Mucosa of gallbladder (tissue), 1 donor: ENCODE results near the gene GRM8. TPM values are rescaled to one million over a fixed set of nuclear protein-coding genes. Genes with fewer than 3 reads are reported as not detected.

Experiments
- DNase-seq: peaks from one replicate; pipeline ENCODE4 v3.0.0-alpha.2; 2020; ENCODE audit warnings: low spot score
- total RNA-seq: library from RNA; stranded (reverse); gene quantifications from one replicate; pipeline ENCODE4 v1.2.1, GENCODE V29; 2021
- donor health status: DM: no; HTN: no; CAD: no.

Gene GRM8
- total RNA-seq, 1 donor from 2014 or later = 8.0 TPM

DNA sequence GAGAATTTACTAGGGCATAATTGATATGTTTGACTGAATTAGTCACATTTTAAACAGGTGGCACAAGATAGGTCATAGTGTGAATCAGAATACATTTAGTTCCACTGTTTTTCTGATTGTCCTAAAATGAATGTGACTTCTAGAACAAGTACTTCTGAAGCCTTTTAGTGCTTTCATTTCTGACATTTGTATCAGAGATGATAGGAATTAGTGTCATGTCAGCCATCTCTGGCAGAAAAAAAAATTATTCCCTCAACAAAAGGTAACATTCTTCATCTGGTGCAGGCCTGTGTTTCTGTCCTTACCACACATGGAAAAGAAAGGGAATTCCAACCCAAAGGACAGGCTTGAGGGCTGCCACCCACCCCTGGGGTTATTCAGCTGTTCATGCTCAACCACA is 21.3 kb downstream of the GRM8 start:
- DNase-seq = no peak

DNA sequence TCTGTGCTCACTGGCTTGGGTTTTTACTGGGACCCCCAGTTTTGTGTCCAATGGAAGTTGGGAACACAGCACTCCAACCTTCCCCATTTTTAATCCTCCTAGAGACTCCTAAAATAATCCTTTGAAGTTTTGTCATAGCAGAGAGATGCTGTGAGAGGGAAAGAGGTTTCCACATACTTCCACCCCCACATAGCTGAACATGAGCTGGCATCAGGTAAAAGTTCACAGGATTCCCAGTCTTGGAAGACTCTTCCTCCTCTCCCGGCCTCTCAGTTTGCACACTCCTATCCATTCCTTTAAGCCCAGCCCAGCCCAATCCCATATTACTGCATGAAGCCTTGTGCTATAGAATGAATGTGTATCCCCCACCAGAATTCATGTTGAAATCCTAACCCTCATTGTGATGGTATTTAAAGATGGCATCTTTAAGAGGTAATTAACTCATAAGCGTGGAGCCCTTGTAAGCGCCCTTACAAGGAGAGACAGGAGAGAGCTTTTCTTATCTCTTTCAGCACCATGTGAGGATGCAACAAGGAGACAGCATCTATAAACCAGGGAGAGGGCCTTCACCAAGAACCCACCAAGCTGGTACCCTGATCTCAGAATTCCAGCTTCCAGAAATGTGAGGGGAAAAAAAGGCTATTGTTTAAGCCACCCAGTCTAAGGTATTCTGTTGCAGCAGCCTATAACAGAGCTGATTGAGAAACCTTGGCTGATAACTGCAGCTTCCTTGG is 22.4 kb downstream of the GRM8 start:
- no peak for DNase-seq

DNA sequence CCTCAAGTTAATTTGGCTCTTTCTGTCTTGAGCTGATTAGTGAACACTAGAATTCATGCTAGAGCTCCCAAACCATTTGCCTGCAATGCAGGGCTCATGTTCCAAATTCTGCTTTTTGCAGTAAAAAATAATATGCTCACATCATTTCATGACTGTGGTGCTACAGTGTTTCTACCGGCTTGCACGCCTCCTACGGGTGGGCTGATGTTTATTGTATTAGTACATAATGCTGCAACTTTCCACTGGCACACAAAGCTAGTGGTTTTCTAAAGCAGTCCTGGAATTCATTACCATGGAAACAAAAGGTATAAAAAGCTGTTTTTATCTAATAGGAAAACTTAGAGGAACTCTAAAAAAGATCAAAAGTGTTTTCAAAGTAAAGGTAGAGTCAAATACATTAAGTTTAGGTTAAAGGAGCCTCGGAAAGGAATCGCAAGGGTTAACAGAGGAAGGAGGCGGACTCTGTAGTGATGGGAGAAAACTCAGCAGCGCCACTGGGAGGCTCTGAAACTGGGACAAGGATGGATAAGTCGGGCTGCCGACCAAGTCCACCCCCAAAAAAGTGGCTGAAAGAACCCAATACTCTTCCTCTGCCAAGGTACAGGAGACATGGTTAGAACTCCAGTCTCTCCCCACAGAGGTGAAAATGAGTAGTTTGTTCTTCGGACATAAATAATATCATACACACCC is 25.9 kb downstream of the GRM8 start:
- no peak for DNase-seq

DNA sequence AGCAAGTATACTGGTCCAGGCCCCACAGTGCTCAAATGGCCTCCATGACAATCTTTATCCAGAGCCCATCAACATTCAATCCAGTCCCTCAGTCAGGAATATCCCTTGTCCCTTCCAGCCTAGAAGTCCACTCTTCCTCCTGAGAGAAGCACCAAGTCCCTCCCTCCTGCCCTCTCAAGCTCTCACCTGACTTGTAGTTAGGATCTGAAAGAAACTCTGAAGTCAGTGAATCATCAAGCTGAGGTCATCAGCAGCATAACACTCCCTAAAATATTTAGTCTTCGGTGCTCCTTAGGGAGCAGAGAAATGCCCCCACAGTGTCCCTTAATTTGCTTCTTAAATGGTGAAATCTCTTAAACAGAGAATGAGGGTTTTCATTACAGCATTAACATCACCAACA is 31.0 kb downstream of the GRM8 start:
- DNase-seq = no peak

DNA sequence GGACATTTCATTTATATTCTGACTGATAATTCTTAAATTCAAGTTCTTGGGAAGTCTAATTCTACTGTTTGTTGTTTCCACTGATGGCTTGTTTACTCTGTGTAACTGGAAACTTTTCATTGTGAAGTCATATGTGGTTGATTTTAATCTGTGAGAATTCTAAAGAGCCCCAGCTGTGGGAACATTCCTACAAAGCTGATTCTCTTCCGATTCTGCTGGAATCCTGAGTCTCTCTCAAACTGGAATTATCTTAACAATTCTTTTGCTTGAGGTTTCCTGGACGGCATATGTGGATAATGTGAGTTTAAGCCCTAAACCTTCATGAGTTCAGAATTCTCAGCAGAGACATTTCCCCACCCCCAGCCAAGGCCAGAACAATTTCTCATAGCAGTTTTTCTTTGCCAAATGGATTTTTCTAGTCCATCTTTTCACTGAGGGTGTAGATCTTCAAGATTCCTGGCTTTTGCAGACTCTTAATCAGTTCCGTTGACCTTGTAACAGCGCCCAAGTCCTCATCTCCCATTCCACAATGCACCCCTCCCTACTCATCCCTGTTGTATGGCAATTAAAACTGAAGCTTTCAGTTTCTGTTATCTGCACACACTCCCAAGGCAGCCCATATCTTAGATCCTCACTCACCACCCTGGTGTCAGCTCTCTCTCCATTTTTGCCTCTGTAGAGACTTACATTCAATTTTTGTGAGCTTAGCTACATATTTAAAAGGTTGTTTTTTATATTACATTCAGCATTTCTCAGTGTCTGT is 37.6 kb downstream of the GRM8 start:
- no peak for DNase-seq

DNA sequence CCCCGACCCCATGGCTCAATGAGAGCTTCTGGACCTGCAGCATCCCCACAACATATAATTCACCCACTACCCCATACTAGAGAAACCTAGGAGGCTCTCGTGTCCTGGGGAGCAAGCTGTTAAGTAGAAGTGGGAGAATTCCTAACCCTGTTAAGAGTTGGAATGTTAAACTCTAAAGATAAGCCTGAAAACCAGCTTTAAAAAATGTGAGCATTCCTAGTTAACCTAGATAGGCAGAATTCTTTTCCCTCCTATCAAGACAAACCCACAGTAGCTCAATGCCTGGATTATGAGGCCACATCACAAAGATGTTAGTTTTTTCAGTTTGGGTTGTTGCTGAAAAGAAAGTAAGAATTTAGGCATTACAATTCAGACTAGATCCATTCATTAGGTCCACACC is 42.9 kb downstream of the GRM8 start:
- no peak for DNase-seq

DNA sequence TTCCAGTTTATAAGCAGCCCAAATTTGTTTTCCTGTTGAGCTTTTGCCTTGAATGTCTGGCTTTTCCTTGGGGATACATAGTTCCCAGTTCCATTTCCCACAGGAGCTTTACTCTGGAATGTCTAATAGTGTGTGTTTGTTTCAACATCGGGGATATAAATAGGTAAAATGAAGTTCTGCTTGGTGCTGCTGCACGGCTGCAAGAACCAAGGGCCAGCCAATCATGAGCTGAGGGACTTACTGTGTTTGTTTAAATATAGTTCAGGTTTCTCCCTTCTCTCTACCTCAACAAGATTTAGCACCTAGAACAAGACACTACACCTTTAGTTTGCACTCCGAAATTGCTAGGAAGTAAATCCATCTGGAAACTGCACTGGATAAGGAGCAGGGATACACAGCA is 43.9 kb downstream of the GRM8 start:
- no peak for DNase-seq

DNA sequence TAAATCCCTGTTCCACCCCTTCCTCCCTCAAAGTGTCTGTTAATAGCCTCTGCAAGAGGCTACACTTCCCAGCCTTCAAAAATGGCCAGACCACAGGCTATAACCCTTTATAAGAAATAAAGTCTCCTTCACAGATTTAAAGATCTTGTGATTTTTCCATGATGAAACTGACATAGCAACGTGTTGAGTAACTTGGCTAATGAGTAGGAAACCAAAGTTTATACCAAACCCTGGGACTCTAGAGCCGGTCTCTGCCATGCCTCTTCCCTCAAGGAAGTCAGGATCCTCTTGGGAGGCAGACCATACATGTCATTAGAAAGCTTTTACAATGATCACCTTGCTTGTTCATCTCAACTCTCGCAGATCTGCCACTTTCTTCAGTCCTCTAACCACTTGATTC is 44.4 kb downstream of the GRM8 start:
- no peak for DNase-seq

DNA sequence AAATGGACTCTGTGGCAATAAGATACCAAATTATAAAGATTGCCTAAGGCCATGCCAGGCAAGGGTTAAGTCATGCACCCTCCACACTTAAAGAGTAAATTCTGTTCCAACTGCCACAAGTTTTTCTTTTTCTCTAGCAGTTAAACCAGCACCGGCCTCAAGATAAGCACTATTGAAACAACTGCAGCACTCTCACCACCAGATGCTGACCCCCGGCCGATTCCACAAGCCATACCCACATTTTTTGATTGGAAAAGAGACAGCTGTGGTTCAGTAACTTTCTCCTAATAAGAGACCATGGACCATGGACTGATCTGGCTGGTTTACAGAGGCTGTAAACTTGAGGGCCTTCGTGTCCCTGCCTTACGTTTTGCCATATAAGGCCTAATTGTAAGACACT is 44.9 kb downstream of the GRM8 start:
- DNase-seq = no peak

DNA sequence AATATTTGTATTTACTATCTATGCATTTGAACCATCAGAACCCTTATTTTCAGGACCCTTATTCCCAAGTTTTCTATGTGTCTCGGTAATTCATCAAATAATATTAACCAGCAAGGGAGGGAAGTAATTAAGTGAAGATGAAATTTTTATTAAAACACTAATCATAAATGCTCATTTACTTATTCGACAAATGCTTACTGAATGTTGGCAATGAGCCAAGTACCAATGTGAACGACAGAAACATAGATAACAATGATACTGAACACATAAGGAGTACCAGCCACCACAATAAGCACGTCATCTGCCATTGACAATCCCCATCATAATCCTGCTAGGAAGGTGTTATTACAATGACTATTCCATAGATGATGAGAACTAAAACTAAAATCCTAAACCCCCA is 45.5 kb downstream of the GRM8 start:
- no peak for DNase-seq

DNA sequence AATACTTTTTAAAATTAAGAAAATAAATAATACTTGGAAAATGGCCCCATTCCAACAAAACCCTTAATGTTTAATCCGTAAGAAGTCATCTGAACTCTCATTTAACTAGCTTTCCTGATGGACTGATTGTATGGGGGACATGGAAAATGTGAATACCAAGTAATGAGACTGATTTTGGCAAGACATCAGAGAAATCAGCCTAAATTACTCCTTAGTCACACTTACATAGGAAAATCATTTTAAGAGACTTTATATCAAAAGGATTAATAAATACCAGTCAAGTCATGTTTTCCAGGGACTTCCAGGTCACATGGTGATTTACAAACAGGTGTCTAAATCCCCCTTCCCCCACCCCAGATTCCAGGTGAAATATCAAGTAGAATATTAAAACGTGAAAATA is 58.2 kb downstream of the GRM8 start:
- DNase-seq = no peak

DNA sequence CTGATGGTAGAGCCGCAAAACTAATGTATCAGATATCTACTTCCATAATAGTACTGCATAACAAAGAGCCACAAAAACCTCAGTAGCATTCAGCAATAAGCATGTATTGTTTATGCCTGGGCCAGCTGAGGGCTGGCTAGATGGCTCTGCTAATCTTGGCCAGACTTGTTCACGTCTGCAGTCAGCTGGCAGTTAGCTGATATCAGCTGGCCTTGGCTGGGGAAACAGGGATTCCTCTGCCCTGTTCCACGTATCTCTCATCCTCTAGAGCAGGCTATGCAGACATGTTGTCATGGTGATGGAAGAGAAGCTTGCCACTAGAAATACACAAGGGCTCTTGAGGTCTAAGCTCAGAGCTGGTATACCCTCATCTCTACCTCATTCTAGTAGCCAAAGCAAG is 62.9 kb downstream of the GRM8 start:
- no peak for DNase-seq

DNA sequence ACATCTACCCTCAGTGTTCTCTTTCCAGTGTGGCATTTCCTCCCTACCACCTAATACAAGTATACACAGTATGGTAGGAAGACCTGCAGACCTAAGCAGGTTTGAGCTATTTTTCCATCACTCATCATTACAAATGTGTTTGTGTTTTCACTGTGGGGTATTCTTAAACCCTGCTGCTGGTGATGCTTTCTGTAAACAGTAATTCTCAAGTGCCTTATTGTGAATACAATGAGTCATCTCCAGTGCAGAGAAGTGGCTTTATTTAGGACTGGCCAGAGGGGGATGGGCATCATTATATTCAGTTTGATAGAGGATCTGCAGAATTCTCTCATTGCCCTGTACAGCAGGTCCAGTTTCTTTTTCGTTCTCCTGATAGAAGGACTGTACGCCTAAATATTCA is 63.7 kb downstream of the GRM8 start:
- DNase-seq = no peak

DNA sequence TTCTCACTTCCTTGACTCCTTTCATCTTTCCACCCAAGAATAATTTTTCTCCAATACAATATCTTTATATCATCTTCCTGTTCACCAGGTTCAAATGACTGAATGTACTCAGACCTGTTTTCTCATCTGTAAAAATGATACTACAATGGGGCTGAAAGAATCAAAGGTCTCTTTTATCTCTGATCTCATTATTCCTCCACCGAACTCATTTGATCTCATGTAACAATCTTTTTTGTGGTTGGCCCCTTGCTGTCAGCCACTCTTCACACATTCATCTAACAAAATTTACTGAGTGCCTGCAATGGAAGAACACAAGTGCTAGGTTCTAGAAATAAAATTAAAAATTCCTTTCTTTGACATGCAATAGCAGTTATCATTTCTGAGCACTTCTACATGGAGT is 65.0 kb downstream of the GRM8 start:
- no peak for DNase-seq

DNA sequence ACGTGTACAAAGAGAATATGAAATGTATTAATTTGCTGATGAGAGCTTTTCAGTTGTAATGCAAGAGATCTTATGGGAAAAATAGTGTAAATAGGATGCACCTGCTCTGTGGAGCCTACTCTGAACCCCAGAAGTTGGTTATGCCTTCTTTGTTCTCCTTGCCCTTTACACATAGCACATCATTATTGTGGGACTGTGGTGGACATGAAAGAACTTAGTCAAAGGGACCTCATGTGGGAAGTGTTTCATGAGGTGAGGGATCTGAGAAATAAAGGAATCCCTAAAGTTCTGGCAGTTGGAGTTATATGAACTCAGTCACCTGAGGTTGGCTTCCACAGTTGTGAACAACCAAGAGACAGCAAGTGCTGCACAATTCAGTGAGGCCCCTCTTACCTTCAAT is 66.1 kb downstream of the GRM8 start:
- no peak for DNase-seq

DNA sequence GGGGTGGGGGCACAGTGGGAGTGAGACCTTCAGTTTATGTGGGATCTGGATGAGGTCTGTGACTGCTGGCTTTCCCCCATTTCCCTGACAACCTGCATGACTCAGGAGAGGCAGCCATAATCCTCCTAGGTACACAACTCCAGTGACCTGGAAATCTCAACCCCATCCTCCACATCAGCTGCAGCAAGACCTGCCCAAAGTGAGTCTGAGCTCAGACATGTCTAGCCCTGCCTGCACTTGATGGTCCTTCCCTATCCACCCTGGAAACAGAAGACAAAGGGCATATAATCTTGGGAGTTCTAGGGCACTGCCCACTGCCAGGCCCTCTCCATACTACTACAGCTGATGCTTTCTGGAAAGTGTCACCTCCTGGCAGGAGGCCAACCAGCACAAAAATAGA is 75.6 kb downstream of the GRM8 start:
- DNase-seq = no peak

DNA sequence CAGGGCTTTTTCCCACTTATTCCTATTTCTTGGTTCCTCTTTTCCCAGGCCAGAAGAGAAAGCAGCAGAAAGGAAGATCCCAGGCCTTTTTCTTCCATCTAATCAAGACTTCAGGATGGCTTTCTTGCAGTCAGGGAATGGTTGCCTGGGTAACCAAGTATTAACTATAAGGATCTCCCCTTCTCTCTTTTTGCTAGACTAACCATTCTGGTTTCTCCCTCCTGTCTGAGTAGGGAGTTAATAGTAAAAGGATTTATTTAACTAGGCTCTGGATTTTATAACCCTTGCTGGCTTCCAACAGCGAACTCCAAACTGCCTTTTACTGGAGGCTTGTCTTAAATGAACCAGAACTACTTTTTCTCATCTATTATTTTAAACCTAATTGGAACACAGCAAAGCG is 90.4 kb downstream of the GRM8 start:
- DNase-seq = no peak

DNA sequence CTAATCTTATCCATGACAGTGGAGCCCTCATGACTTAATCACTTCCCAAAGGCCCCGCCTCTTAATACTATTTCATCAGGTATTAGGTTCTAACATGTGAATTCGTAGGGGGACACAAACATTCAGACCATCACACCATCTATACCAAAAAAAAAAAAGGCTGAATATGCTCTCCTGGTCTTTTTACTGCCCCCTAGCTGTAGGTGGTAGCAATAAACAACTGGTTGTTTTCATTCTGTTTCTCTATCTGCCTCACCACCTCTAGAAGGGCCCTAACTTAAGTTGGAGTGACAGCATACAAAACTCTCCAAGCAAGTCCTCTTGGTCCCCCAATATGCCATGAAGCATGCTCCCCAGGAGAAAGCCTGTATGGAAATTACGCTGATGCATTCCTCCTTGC is 94.1 kb downstream of the GRM8 start:
- no peak for DNase-seq

DNA sequence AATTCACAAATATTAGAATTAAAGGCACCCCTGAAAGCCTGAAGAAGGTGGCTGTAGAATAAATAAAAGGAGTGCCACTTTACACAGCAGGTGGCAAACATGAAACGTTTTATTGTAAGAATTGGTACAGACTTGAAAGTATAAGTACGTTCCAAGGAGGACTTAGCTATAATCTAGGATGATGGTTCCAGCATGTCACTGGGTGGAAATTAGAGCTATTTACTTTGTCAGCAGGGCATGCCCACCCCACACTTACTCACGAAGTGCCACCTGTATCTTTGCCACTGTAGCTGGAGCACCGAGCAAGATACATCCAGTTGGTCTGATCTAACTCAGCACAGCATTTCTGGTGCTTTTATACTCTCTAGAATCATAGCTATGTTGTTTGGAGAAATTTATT is 97.8 kb downstream of the GRM8 start:
- no peak for DNase-seq

DNA sequence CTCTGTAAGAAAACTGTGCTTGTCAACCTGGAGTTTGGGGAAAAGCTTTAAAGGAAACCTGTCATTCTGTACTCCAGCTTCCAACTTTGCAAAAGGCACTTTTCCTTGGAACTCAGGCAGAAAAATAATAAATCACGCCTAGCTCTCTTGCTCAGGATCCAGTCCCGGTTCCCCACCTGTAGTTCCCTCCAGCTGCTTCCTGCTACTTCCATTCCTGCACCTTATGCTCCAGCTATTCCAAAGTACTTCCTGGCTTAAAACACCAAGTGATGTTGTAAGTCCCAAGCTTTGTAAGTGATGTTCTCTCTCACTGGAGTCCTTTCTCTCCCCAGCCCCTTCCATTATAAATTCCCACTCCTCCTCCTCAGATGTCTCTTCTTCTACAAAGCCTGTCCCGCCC is 98.6 kb downstream of the GRM8 start:
- DNase-seq = no peak

DNA sequence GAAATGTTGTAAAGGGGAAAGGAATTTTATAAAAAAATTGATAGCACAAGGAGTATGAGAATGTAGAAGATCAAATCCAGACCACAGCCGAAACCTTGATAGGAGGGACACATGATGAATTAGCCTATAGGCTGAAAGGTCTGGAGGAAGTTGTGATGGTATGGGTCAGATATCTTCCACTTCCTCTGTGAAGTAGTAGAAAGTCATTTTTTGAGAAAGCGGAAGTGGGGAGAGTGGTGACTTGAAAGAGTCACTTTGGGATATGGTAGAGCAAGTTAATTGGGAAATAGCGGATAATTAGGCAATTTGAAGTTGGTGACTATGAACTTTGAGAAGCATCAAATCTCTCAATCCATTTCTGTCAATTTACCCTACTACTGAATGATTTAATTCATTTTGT is 99.4 kb downstream of the GRM8 start:
- DNase-seq = no peak

DNA sequence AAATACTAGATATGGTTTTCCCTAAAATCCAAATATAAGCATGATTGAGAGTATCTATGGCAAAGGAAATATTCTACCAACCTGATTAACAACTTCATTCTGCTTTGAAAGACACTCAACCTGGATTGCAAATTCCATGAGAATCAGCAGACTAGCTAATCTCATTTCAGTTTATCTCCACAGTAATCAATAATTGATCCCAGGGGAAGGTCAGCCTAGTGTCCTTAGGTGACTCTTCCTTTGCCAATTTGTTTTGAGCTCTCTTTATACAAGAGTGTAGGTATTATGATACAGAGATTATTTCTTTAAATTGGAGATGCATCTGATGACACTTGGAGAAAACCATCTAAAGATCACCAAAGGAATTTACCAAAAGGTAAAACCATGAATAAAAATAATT is 100.3 kb downstream of the GRM8 start:
- DNase-seq = no peak

DNA sequence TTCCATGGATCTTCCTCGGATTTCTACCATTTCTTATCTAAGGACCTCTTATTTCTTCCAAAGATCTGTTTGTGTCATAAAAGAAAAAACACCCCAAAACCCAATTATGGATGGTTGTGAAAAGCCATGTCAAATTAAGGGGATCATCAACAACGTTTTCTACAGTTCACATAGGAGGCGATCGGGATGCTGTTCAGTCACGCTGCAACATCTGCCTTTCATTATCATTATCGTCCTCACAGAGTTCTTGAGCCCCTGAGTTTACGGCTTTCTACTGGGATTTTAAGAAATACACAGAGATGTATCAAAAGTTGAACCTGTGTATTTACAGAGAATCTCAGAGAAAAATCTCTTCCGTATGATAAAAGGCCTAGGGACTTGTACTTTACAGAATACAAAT is 101.4 kb downstream of the GRM8 start:
- no peak for DNase-seq
